ENCODE measurements around the gene DGKI.

GRCh38 chr7:137587326-137587725 is 259.4 kb downstream of the DGKI start:
- TF ChIP-seq CTCF (conservative IDR thresholded peaks at IDR 0.05; ENCODE audit: low read length): no peak
- TF ChIP-seq EZH2phosphoT487 (IDR thresholded peaks at IDR 0.05; ENCODE audit: borderline replicate concordance, low read depth, low read length): no peak
